GM23338 (cell line): ENCODE data around the gene WNT1.

Source experiments
- CREB1 ChIP-seq: fragments of 250-450 bp; sonication (Bioruptor Pico); IDR thresholded peaks from 2 replicates; pipeline ENCODE4 v1.5.0; 2020; ENCODE audit warnings: low read depth, mild to moderate bottlenecking, moderate library complexity
- EZH2 ChIP-seq: fragments of 200-600 bp; sonication (generic); IDR thresholded peaks from one replicate; pipeline ENCODE4 v1.8.0; 2017; ENCODE audit warnings: antibody characterized with exemption, mild to moderate bottlenecking, low read depth; ENCODE audit not compliant: unreplicated experiment
- EZH2phosphoT487 ChIP-seq: fragments of 200-600 bp; sonication (generic); IDR thresholded peaks from one replicate; pipeline ENCODE4 v1.8.1; 2018; ENCODE audit warnings: antibody characterized with exemption; ENCODE audit not compliant: unreplicated experiment
- JUNB ChIP-seq: IDR thresholded peaks from one replicate; pipeline ENCODE4 v1.6.1; 2016; ENCODE audit warnings: antibody characterized with exemption; ENCODE audit not compliant: unreplicated experiment
- POLR2AphosphoS5 ChIP-seq: IDR thresholded peaks from 2 replicates; pipeline ENCODE4 v1.6.1; 2016; ENCODE audit warnings: antibody characterized with exemption, low read depth
- STAT1 ChIP-seq: IDR thresholded peaks from one replicate; pipeline ENCODE4 v1.6.1; 2016; ENCODE audit warnings: antibody characterized with exemption; ENCODE audit not compliant: unreplicated experiment
- ZNF331 ChIP-seq: fragments of 250-450 bp; sonication (Bioruptor Pico); IDR thresholded peaks from 2 replicates; pipeline ENCODE4 v1.5.0; 2020; ENCODE audit warnings: low read depth, mild to moderate bottlenecking, moderate library complexity
- TF ChIP-seq, protein P1 (sequence below), 2 experiments: fragments of 200-600 bp in 1 of 2; sonication (generic) in 1 of 2; conservative IDR thresholded peaks; 2 replicates each; pipeline versions ENCODE4 v1.5.1 to v1.6.1; 2016 to 2017; ENCODE audit warnings: antibody characterized with exemption in 2 of 2, low read depth in 2 of 2, mild to moderate bottlenecking in 2 of 2, moderate library complexity in 1 of 2
- TF ChIP-seq, protein P2 (sequence below): IDR thresholded peaks from one replicate; pipeline ENCODE4 v1.6.1; 2018; ENCODE audit warnings: antibody characterized with exemption; ENCODE audit not compliant: unreplicated experiment
- TF ChIP-seq, protein P3 (sequence below): IDR thresholded peaks from 2 replicates; pipeline ENCODE4 v1.6.1; 2016; ENCODE audit warnings: antibody characterized with exemption

DNA sequence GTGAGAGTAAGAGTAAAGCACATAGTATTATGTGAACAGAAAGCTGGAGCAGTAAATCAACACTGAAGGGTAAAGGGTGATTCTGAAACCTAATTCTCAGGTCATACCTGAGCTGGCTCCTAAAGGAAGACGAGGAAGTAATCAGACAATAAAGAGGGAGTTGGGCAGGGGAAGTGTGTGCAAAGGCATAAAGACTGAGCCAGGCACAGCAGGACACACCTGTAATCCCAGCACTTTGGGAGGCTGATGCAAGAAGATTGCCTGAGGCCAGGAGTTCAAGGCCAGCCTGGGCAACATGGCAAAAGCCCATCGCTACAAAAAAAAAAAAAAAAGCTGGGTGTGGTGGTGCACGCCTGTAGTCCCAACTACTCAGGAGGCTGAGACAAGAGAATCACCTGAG lies 30.4 kb upstream of the WNT1 start:
- no peak for TF ChIP-seq POLR2AphosphoS5
- TF ChIP-seq, protein P1, sequence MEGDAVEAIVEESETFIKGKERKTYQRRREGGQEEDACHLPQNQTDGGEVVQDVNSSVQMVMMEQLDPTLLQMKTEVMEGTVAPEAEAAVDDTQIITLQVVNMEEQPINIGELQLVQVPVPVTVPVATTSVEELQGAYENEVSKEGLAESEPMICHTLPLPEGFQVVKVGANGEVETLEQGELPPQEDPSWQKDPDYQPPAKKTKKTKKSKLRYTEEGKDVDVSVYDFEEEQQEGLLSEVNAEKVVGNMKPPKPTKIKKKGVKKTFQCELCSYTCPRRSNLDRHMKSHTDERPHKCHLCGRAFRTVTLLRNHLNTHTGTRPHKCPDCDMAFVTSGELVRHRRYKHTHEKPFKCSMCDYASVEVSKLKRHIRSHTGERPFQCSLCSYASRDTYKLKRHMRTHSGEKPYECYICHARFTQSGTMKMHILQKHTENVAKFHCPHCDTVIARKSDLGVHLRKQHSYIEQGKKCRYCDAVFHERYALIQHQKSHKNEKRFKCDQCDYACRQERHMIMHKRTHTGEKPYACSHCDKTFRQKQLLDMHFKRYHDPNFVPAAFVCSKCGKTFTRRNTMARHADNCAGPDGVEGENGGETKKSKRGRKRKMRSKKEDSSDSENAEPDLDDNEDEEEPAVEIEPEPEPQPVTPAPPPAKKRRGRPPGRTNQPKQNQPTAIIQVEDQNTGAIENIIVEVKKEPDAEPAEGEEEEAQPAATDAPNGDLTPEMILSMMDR (conservative IDR thresholded peaks at IDR 0.05; ENCODE audit: low read depth in 2 of 2) = no peak
- TF ChIP-seq, protein P2, sequence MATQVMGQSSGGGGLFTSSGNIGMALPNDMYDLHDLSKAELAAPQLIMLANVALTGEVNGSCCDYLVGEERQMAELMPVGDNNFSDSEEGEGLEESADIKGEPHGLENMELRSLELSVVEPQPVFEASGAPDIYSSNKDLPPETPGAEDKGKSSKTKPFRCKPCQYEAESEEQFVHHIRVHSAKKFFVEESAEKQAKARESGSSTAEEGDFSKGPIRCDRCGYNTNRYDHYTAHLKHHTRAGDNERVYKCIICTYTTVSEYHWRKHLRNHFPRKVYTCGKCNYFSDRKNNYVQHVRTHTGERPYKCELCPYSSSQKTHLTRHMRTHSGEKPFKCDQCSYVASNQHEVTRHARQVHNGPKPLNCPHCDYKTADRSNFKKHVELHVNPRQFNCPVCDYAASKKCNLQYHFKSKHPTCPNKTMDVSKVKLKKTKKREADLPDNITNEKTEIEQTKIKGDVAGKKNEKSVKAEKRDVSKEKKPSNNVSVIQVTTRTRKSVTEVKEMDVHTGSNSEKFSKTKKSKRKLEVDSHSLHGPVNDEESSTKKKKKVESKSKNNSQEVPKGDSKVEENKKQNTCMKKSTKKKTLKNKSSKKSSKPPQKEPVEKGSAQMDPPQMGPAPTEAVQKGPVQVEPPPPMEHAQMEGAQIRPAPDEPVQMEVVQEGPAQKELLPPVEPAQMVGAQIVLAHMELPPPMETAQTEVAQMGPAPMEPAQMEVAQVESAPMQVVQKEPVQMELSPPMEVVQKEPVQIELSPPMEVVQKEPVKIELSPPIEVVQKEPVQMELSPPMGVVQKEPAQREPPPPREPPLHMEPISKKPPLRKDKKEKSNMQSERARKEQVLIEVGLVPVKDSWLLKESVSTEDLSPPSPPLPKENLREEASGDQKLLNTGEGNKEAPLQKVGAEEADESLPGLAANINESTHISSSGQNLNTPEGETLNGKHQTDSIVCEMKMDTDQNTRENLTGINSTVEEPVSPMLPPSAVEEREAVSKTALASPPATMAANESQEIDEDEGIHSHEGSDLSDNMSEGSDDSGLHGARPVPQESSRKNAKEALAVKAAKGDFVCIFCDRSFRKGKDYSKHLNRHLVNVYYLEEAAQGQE = no peak
- TF ChIP-seq JUNB = no peak
- TF ChIP-seq CREB1 (CRISPR knock-in tag) = no peak
- TF ChIP-seq EZH2 = no peak
- no peak for TF ChIP-seq EZH2phosphoT487
- no peak for TF ChIP-seq ZNF331 (CRISPR knock-in tag)
- TF ChIP-seq, protein P3, sequence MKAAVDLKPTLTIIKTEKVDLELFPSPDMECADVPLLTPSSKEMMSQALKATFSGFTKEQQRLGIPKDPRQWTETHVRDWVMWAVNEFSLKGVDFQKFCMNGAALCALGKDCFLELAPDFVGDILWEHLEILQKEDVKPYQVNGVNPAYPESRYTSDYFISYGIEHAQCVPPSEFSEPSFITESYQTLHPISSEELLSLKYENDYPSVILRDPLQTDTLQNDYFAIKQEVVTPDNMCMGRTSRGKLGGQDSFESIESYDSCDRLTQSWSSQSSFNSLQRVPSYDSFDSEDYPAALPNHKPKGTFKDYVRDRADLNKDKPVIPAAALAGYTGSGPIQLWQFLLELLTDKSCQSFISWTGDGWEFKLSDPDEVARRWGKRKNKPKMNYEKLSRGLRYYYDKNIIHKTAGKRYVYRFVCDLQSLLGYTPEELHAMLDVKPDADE = no peak
- no peak for TF ChIP-seq STAT1
